Mammary epithelial cell (primary cell): ENCODE results near the gene TOP3B.

Source experiments
- CTCF ChIP-seq, 2 donors: IDR thresholded peaks in 1 of 2; conservative IDR thresholded peaks in 1 of 2; 2 replicates each; pipeline ENCODE4 v1.5.1; 2011 to 2012; ENCODE audit warnings: inconsistent platforms in 2 of 2, low read length in 2 of 2, mild to moderate bottlenecking in 2 of 2, control low read depth in 1 of 2, low read depth in 1 of 2; ENCODE audit not compliant: insufficient read depth in 1 of 2; ENCODE audit errors: extremely low read depth in 1 of 2
- EZH2 ChIP-seq: IDR thresholded peaks from 2 replicates; pipeline ENCODE4 v1.6.1; 2012; ENCODE audit warnings: low read length, inconsistent platforms, borderline replicate concordance

GRCh38 chr22:21948824-21949568 is 33.6 kb downstream of the TOP3B start:
- TF ChIP-seq CTCF (conservative IDR thresholded peaks at IDR 0.05 in 1 of 2, IDR thresholded peaks at IDR 0.05 in 1 of 2; ENCODE audit: extremely low read depth in 1 of 2, insufficient read depth in 1 of 2, low read depth in 1 of 2, low read length in 2 of 2) (no peak), EZH2 (no peak)
